Activated CD8-positive, alpha-beta memory T cell treated with anti-CD3 and anti-CD28 coated beads for 4 hours (primary cell): Measurements from ENCODE around the gene FGD5.

Experiments
- DNase-seq, 2 donors: peaks; one replicate each; pipeline ENCODE4 v3.0.0-alpha.2; 2020; ENCODE audit warnings: low read depth in 2 of 2

Gene FGD5

DNA sequence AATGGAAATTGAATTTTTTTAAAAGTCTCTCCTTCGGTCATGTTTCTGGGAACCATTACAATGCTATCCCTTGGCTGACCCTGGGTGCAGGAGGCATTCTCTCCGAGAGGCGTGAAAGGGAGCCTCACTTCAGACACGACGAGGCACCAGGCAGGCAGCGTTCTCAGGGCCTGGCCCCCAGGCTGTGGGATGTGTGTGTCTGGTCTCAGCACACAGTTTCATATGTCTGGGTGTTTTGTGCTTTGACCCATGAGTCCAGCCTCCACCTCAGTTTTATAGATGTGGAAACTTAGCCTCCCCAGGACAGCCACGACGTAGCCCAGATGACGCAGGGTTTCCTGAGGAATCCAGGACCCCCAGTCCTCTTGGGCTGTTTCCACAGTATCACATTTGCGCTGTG lies 34.0 kb downstream of the FGD5 start:
- DNase-seq, result no peak

DNA sequence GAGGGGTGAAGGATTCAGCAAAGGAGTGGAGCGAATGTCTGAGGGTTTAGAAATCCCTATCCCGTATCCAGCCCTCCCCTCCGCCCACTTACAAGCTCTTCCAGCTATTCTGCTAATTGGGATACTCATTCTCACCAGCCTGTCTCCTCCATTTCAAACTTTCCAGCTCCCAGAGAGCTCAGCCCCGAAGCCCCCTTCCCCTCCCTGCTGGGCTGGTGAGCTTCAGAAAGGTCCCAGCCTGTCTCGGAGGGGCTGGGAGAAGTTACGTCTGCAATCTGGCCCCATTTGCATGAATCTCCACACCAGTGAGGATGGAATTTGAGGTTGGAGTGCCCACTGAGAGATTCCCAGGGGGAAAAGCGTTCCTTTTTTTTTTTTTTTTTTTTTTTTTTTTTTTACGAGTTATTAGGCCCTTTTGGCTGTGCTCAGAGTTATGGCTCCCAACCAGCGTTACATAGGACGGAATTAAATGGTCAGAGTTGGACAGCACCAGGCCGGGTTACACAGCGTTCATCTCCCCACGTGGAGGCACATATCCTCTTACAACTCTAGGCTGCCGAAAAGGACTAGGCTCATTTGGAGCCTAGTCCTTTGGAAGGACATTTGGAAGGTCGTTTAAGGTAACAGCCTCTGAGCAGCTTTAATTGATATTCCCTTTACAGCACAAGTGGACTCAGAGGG lies 34.6 kb downstream of the FGD5 start:
- no peak for DNase-seq

DNA sequence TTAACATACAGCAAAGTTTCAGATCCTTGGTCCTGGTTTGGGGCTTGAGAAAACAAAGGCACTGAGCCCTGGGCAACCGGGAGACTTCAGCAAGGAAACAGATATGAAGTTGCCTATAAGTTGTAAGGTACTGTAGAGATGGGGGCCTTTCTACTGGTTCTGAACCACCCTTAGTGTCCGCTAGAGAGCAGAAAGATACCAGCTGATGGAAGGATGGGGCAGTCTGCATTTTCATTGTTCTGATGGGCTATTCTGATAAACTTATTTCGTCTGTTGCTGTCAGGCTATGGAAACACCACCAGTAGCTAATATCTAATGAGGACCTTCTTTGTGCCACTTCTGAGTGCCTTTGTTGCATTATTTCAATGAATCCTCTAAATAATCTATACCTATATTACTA lies 38.7 kb downstream of the FGD5 start:
- no peak for DNase-seq

DNA sequence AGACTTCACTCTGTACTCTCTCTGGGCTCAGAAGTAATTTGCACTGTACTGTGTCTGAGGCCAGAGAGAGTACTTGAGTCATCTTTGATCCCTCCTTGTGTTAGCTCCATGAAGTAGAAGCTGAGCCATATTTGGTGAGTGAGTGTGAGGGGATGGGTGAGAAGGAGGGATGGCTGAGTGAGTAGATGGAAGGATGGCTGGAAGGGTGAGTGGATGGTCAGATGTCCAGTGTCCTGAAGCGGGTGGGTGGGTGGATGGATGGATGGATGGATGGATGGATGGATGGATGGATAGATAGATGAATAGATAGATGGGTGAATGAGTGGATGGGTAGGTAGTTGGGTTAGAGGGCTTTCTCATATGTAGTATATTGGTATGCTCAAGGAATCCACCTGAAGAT lies 39.3 kb downstream of the FGD5 start:
- DNase-seq, result no peak

DNA sequence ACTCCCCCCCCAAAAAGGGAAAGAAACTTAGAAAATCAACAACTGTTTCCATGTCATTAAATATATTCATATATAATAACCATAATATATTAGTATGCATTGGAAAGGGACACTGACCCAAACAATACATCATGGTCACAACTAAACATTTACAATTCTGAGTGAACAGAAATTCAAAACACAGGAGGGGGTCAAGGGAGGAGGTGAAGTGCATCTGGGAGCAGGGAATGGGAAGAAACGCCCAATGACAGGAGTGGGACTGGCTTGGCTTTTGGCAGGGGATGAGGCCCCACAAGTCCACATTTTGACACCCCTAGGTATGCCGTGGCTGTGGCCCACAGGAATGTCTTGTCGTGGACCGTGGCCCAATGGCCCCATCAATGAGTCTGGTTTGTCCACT lies 41.1 kb downstream of the FGD5 start:
- DNase-seq, result no peak

DNA sequence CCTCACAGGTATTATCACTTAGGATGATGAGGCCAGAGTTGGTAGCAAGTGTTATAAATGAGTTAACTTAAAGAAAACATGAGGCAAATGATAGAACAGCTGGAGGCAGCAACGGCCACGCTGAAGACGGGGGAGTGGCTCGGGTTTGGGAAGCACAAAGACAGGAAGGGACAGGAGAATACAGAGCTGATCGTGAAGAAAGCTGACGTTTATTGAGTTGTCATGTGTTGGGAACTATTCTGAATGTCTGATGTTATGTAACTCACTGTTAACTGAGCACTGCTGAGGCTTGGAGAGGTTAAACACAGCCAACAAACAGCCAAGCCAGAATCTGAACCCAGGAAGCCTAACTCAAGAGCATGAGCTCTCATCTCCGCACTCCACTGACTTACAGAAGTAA lies 42.3 kb downstream of the FGD5 start:
- no peak for DNase-seq

DNA sequence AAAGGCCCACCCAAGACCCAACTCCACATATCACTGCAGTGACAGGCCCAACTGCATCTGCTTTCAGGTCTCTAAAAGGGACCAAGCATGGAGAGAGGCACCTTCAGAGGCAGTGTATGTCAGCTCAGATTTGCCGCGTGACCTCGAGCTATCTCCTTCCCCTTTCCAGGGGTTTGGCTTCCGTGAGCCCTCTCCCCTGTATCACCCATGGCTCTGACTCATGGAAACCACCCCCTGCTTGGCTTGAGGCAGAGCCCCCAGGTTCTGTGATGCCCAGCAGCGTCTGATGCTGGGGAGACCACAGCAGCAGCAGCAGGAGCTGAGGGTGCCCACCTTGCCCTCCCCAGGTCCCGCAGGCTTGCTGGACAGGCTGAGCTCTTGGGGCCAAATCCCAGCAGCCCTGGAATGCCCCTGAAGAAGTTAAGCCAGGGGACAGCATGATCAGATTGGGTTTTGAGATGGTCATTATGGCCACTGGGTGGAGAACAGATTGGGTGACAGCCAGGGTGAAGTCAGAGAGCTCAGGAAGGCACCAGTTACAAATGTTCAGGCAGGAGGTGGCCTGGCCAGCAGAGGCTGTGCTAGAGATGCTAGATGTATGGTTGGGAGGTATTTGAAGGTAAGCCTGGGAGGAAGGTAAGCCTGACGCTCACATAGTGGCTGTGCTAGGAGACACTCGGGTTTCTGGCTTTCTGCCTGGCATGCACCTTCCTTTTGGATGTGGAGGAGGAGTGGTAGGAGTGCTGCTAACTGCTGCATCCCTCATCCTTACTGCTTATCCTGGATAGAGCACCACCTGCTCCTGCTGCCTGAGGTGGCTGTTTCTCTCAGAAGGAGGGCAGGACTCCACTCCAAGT lies 42.9 kb downstream of the FGD5 start:
- DNase-seq, result no peak

DNA sequence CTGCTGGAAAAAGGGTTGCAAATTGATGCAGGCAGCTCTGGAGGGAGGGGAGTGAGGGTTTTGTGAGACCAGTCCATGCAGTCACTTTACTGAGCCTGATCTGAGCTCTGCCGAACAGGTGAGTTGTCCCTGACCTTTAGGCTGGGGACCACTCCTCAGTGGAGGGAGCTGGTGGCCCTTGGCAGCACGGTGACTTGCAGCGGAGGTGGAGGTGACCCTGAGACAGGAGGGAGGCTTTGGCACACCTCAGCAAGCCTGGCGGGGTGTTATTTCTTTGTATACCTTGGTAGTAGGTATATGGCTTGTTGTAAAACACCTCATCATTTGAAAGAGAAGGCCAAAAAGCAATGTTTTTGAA lies 43.5 kb downstream of the FGD5 start:
- DNase-seq, result no peak

DNA sequence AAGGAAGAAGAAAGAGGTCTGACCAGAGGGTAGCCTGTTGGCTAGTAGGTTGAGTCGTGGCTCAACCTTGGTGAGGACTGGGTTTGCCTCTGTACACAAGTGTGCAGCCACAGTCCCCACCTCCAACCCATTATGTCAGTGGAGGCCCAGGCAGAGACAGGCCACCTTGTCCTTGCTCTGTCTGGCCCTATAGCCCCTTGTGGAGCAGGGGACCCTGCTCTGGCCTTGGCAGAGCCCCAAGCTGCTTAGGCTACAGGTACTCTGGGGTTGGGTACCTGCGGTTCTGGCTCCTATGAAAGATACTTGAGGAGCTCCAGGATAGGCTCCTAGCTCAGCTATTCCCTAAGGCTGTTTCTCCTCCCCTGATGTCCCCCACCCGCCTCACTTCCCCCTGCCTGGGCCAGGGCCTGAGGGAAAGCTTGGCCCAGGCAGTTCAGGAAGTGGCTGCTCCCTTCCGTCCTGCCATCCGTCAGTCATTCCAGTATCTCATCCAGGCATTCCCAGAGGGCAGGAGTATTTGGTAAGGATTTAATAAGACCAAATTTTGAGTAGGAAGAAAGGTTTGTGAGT lies 44.0 kb downstream of the FGD5 start:
- DNase-seq, result no peak

DNA sequence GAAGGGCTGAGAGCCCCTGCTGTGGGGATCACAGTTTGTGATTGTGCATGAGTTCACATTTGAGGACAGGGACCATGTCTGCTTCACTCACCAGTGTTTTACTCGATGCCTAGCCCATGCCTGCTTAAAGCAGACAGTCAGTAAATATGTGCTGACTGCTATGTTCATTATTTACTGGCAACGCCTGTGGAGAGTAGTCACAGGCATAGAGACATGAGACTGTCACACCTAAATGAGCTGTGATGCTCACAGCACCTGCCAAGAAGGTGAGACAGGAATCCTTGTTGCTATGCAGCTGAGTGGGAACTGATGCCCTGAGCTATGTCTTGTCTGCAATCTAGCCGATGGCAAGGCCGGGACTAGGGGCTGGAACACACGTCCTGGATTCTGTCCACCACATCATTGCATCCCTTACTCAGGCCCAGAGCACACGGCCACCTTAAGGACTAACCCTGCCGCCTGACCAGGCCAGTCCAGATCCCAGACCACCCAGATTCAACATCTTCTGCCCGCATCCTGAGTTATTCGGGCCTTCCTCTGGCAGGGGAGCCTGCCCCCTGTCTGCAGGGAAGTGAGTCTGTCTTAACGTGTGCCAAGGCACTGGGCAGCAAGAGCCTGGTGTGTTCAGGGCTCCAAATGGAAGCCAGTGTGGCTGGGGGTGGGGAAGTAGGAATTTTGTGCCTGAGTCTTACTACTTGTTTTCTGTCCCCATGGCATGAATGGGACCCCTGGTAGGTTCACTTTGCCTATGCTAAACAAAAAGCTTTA lies 44.8 kb downstream of the FGD5 start:
- no peak for DNase-seq

DNA sequence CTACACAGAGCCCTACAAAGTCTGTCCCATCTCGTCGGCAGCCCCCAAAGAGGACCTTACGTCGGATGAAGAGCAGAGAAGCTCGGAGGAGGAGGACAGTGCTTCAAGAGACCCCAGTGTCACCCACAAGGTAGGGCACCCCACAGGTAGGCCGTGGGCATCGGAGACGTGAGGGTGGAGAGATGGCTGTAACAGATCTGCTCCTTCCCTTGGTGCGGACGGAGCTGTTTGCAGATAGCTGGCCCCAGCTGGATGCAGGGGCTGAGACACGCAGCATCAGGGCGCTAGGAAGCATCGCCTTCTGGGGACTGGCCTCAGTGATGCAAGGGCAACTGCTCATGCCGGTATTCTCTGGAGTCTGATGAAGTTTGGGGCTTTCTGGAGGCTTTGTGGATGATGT lies 45.4 kb downstream of the FGD5 start:
- DNase-seq, result no peak

DNA sequence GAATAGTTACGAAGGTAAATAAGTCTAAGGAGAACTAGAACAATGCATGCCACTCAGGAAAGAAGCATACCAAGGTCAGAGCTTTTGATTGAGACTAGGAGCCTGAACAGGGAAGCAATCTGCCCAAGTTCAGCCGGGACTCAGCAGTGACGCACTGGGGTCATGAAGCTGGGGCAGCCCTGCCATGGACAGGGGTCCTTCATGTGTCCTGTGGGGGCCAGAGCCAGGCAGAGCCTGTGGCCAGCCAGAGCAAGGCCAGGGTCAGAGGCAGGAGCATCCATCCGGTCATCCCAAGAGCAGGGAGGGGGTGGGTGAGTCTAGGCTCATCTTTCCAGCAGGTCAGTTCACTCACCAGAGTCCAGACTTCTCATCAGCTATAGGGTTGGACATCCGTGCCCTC lies 47.9 kb downstream of the FGD5 start:
- DNase-seq, result no peak

DNA sequence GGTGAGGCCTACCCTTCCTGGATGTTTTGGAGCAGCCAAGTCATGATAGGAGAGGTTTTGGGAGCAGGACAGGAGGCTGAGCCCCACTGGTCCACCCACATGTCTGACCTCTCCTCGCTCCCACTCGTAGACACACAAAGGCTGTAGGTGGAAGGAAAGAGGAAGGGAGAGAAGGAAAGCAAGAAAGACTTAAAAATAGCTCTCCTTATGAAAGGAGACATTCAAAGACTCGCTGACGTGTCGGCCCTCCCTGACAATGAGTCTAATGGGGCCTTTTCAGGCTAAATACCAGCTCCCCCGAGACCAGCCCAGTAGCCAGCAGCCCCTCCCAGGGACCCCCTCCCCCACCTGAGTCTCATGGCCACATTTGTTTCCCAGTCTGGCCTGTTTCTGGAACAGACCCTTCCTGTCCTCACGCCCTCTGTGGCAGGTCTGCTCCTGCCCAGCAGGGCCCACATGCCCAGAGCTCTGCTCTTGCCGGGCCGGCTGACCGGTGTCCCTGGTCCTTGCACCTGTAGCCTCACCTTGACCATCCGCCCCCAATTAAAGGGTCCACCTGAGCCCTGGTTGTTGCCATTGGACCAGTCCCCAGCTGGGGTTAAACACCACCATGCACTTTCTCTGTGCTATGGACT lies 49.3 kb downstream of the FGD5 start:
- no peak for DNase-seq

DNA sequence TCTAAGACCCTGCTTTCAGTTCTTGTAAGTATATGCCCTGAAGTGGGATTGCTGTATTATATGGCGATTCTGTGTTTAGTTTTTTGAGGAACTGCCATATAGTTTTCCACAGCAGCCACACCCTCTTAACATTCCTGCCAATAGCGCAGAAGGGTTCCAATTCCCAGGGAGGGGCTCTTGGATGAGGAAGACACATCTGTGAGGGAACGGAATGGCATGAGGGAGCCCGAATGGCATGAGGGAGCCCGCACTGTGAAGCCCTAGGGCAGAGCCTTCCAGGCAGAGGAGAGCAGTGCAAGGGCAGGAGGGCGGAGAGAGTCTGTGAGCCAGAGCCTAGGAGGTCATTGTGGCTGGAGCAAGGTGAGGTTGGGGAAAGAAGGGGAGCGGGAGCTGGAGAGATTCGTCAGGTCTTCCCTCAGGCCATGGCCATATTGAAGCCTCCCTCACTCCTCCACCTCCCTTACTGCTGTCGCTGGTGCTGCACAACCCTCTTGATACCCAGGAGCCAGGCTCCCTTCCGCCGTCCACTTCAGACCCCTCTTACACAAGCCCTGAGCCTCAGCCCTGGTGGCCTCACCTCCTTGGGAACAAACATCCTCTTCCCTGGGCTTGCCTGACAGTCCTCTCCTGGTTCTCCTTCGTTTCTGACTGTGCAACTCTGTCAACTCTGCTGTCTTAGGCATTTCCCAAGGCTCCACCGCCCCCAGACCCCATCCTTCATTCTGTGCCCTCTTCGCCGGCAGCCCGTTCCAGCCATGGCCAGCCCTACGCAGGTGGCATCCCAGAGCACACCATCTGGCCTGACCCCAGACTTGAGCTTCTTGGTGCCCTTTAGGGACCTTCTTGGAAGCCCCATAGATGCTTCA lies 51.4 kb downstream of the FGD5 start:
- no peak for DNase-seq

DNA sequence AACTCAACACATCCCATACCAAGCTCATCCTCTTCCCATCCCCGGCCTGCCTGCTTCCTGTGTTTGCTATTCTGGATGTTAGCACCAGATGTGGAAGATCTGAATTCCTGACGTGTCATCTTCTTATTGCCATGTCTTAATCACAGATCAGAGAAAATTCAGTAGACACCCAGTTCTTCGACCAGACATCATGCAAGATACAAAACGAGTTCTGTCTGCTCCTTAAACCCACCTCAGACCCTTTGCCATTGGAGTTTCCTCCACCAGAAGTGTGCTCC lies 52.0 kb downstream of the FGD5 start:
- no peak for DNase-seq

DNA sequence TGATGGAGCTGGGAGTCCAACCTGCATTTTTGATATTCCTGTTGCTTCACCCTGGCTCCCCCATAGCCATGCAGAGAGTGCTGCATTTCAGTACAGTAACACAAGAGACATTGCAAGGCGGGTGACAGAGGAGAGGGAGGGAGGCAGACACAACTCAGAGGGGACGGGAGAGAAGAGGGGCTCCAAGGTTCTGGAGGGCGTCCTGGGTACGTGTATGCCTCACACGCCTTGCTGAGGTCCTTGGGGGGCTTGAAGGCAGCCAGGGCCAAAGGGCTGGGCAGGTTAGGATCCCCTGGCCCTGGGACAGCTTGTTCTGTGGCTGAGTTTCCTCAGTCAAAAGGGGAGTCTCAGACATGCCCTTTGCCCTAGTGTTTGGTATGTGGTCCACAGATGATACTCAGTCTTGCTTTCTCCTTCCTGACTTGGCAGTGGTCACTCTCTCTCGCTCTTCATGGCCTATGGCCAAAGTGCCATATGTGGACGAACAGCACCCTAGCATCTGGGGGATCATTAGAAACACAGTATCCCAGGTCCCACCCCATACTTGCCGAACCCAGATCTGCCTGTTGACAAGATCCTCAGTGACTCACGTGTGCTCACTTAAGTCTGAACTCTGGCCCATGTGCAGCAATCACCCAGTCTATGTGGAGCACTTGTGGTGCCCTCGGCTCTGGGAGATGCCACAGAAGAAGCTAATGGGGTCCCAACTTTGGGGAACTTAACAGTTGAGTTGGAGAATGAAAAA lies 52.9 kb downstream of the FGD5 start:
- DNase-seq, result no peak

DNA sequence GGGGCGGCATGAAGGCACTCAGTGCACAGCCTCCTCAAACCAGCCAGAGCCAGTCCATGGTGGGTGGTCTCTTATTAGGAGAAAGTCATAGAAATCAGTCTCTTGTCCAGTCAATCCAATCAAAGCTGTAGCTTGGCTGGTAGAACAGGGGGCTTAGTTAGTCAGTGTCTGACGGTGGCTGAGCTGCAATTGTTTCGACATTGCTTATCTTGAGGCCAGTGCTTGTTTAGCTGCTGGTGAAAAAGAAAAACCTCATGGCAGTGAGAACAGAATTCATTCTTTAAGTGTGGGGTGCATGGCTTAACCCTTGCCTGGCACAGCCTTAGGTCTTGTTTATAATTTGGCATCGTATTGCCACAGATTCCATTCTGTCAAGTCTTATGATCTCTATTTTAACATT lies 53.9 kb downstream of the FGD5 start:
- no peak for DNase-seq

DNA sequence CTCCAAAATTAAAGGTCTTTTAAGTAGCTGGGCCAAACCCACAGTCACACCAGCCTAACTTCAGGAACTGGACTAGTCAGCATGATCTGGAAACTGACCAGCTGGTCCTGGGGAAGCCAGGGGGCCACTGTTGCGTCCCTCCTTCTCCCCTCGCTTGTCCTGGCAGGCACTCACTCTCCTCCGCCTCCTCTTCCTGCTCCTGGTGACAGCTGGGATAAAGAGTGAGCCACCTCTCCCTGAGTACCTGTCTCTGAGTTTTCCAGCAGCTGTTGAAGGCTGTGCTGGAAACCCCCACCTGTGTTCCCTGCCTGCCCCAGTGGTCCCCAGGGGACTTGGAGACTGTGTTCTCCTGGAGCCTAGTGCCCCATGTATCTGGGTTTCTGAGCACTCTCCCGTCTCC lies 56.0 kb downstream of the FGD5 start:
- DNase-seq, result no peak

DNA sequence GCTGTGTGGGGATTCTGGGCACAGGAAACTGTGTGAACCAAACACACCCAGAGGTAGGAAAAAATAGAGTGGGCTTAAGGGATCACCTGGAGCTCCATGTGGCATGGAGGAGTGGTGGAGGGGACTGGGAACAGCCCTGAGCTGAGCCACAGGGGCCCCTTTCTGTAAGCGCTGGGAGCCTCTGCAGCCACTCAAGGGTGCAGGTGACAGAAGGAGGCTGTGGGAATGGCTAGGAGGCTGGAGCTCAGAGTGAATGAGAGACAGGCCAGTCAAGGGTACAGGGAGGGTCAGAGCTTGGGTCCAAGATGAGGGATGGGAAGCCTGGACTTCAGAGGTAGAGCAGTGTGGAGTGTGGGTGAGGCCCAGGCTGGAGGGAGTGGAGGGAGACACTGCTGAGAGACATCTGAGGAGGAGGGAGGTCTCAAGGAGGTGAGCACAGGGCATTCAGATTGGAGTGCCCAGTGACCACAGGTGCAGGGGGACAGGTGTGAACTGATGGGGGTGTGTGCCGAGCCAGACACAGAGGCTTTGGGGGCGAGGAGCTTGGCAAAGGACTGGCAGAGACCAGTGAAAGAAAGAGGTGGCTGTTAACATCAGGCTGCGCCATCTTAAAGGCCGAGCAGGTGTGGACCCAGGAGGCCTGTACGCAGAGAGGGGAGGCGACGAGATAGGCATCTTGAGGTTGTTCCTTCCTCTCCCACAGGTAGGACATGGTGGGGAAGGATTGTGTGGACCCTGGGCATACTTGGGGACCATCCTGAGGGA lies 56.8 kb downstream of the FGD5 start:
- no peak for DNase-seq

DNA sequence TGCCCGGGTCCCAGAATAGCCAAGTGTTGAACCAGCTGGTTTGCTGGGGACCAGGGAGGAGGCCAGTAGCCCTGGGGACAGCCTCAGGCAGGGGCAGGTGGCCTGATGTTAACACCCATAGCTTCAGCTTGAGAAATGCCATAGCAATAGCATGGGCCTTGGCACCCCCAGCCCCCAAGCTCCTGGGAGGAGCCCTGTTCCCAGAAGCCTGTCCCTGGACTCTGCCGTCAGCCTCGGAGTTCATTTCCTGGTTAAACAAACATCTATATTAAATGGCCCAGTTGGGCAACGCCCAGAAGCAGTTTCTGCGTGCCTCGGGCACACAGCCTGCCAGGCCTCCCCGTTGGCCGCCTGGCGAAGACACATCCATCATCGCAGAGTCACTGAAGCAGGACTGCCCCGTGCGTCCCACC lies 58.2 kb downstream of the FGD5 start:
- DNase-seq, result no peak
